T-helper 2 cell treated with Interferon-gamma antibody and Interleukin-4, amounts not matched to agents 100 ng/mL and 5 ng/mL, for 36 hours (primary cell): ENCODE results near the gene ZNF205. TPM values are rescaled to one million over a fixed set of nuclear protein-coding genes. Genes with fewer than 3 reads are reported as not detected.
"Not testable (repeated sequence)": the region's sequence is repeated elsewhere in the genome, so short reads cannot be mapped to it uniquely, and the experiment has no call there.

Experiments used
- intact Hi-C: fragments of 100-400 bp; cut with micrococcal nuclease; formaldehyde crosslinking; loops from one replicate; pipeline ENCODE4 v1.15.1; 2023
- total RNA-seq: library from RNA; stranded (reverse); gene quantifications from 2 replicates; pipeline ENCODE4 v1.2.3, GENCODE V29; 2022

The ZNF205 gene
- 0.23 TPM in 1 of 2 replicates, not detected in the other for total RNA-seq

- intact Hi-C loops: no loop called here
These were observed at the start of gene ZNF205 for GRCh38 chr16:3112058-3112880. TSS of gene ZNF205 (plus strand) at chr16:3112586. CDS start at chr16:3113431, 845 bp downstream.

GRCh38 chr16:3063625-3064386 is 48.6 kb upstream of the ZNF205 start:
- intact Hi-C loops: no loop called here

GRCh38 chr16:3065069-3065741 is 47.2 kb upstream of the ZNF205 start, which contains the start of gene IL32:
TSS of gene IL32 (plus strand) at chr16:3065640. CDS start at chr16:3065812, 172 bp downstream.
- intact Hi-C loops: no loop called here

- intact Hi-C loops: no loop called here
These were observed 46.5 kb upstream of the ZNF205 start for GRCh38 chr16:3065742-3066439.

DNA sequence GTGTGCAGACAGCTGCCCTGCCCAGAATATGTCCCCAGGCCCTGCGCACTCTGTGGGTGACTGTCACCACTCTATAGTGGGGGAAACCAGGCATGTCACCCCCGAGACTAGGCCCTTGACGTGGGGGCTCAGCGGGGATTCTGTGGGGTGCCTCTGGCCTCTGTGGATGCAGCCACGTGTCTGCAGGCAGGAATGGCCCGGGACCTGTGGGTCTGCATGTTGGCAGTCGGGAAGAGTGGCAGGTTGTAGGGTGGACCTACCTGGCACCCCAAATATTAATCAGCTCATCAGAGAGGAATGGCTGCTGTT is 46.0 kb upstream of the ZNF205 start:
- intact Hi-C loops: no loop called here

DNA sequence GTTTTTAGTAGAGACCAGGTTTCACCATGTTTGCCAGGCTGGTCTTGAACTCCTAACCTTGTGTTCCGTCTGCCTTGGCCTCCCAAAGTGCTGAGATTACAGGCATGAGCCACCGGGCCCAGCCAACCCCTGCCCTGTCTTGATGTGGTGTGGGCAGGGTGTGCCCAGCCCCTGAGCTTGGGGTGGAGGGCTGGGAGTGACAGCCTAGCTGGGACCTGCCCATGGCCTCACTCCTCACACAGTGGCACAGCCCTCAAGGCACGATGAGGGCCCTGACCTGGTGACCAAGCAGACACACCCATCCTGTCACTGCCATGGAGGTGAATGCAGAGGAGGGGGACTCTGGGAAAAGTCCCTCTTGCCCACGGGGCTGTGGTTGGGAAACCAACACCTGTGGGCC is 43.9 kb upstream of the ZNF205 start:
- intact Hi-C loops: no loop called here

DNA sequence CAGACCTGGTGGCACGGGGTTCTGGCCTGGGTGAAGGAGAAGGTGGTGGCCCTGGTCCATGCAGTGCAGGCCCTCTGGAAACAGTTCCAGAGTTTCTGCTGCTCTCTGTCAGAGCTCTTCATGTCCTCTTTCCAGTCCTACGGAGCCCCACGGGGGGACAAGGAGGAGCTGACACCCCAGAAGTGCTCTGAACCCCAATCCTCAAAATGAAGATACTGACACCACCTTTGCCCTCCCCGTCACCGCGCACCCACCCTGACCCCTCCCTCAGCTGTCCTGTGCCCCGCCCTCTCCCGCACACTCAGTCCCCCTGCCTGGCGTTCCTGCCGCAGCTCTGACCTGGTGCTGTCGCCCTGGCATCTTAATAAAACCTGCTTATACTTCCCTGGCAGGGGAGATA is 43.2 kb upstream of the ZNF205 start:
- intact Hi-C loops: not testable (repeated sequence)

GRCh38 chr16:3070608-3071111 is 41.7 kb upstream of the ZNF205 start:
- intact Hi-C loops: no loop called here

GRCh38 chr16:3071655-3072054 is 40.7 kb upstream of the ZNF205 start:
- intact Hi-C loops: no loop called here

GRCh38 chr16:3072148-3072547 is 40.2 kb upstream of the ZNF205 start:
- intact Hi-C loops: not testable (repeated sequence)

DNA sequence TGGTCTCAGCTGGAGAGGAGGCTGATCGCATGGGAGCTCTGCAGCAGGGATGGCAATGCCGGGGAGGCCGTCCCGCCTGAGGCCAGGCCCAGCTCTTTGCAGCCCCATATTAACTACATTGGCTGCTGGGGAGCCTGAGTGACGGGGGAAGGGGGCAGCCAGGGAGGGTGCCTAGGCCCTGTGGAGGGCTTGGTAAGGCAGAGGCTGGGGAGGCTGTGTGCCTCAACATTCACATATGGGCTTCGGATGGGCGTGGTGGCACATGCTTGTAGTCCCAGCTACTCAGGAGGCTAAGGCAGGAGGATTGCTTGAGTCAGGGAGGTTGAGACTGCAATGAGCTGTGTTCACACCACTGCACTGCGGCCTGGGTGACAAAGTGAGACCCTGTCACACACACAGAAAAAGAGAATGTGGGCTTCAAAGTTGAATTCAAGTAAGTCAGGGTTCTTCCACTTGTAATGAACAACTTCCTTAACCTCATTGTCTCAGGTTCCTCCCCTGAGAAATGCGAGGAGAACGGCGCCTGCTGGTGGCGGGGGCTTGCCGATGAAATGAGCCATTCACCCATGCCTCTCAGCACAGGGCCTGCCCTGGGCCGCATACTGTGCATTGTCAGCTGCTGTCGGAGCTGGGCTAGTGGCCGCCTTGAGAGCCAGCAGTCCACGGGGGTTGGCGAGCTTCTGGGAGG is 39.7 kb upstream of the ZNF205 start:
- intact Hi-C loops: not testable (repeated sequence)

GRCh38 chr16:3073448-3073847 is 38.9 kb upstream of the ZNF205 start:
- intact Hi-C loops: no loop called here

- intact Hi-C loops: loop anchor here (2.0 kb wide), 2 partner anchors 26 to 54 kb away; no protein-coding TSS in a partner anchor
These were observed 37.4 kb upstream of the ZNF205 start for GRCh38 chr16:3074860-3075522.

- intact Hi-C loops: loop anchor here (2.0 kb wide), 2 partner anchors 25 to 53 kb away; no protein-coding TSS in a partner anchor
These were observed 36.9 kb upstream of the ZNF205 start for GRCh38 chr16:3075523-3075915.

- intact Hi-C loops: loop anchor here (2.0 kb wide), 2 partner anchors 25 to 53 kb away; no protein-coding TSS in a partner anchor
These were observed 36.4 kb upstream of the ZNF205 start for GRCh38 chr16:3075946-3076345.

- intact Hi-C loops: no loop called here
These were observed 35.8 kb upstream of the ZNF205 start for GRCh38 chr16:3076577-3076976.

DNA sequence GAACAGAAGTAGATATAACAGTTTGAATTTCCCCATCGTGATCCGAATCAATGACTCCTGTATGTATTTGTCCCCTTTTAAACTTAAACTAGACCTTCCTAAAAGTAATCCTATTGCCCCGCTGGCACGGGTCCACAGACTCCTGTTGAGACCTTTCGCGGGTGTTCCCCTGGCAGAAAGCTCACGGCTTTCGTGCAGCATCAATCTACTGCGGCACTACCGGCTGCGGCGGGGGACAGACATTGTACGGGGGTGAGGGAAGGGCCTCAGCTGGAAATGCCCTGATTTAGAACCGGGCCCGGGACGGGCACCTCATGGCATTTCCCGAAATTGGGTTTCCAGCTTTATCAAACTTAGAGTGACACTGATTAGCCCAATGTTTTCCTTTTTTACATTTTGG is 32.4 kb upstream of the ZNF205 start:
- intact Hi-C loops: no loop called here

- intact Hi-C loops: not testable (repeated sequence)
These were observed 30.4 kb upstream of the ZNF205 start for GRCh38 chr16:3081957-3082356.

DNA sequence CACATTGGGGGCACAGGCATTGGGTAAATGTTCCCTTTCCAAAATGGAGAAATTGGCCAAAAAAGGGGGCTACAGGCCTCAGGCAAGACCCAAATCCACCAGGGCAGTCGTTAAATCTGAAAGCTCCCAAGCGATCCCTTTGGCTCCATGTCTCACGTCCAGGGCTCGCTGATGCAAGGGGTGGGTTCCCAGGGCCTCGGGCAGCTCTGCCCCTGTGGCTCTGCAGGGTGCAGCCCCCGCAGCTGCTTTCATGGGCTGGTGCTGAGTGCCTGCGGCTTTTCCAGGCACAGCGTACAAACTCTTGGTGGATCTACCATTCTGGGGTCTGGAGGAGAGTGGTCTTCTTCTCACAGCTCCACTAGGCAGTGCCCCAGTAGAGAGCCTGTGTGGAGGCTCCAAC is 29.0 kb upstream of the ZNF205 start:
- intact Hi-C loops: not testable (repeated sequence)

DNA sequence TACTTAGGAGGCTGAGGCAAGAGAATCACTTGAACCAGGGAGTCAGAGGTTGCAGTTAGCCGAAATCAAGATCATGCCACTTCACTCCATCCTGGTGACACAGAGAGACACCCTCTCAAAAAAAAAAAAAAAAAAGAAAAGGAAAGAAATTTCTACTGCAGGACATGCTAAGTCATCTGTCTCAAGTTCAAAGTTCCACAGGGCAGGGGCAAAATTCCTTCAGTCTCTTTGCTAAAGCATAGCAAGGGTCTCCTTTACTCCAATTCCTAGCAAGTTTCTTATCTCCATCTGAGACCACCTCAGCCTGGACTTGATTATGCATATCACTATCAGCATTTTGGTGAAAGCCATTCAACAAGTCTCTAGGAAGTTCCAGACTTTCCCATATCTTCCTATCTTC is 27.9 kb upstream of the ZNF205 start:
- intact Hi-C loops: no loop called here
